ENCODE measurements around the gene PPP1R2B.

The PPP1R2B gene

DNA sequence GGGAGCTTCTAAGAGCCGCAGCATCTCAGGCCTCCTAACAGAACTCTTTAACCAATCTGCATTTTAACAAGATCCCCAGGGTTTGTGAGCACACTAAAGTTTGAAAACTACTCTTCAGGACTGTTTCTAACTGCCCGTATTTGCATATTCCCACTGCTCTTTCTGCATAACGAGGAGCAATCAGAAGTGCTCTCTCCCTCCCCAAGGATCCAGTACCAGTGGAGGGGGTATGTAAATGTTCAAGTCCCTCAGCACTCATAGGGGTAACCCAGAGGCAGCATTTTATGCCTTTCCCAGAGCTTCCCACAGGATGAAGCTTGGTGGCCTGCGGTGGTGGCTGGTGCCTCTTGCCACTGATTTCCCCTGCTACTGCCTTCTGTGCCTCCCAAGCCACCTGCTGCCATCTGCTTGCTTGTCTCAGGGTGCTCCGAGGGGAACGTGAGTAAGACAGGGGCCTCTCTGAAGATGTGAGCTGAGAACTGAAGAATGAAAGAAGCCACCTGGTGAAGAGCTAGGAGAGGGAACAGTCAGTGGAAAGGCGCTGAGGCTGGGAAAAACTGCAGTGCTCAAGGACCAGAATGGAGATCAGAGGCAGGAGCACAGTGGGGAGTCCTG, 30.0 kb upstream of the PPP1R2B start:
- no peak for TF ChIP-seq CTCF (IDR thresholded peaks at IDR 0.05)

DNA sequence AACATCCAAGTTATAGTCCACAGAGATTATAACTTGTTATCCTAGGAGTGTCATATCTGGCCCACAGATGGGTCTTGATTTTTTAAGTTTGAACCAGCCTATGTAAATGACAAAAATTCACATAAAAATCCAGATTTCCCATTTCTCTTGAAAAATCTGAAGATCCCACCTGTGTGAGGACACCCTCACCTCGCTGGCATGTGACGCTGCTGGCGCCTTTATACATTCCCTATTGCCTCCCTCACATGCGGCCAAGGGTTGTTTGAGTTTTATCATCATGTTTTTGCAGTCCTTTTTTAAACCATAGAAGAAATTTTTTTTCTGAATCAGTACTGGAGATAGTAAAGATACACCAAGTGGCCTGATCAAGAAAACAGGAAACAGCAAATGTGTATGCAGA, 25.9 kb upstream of the PPP1R2B start:
- TF ChIP-seq CTCF (IDR thresholded peaks at IDR 0.05): no peak

- TF ChIP-seq CTCF (IDR thresholded peaks at IDR 0.05): peak; percentile 46
Measured at GRCh38 chr5:156824800-156825199, 25.3 kb upstream of the PPP1R2B start.

- TF ChIP-seq CTCF (IDR thresholded peaks at IDR 0.05): no peak
Measured at GRCh38 chr5:156825688-156826087, 24.4 kb upstream of the PPP1R2B start.

- TF ChIP-seq CTCF (IDR thresholded peaks at IDR 0.05): no peak
Measured at GRCh38 chr5:156826150-156826549, 23.9 kb upstream of the PPP1R2B start.

DNA sequence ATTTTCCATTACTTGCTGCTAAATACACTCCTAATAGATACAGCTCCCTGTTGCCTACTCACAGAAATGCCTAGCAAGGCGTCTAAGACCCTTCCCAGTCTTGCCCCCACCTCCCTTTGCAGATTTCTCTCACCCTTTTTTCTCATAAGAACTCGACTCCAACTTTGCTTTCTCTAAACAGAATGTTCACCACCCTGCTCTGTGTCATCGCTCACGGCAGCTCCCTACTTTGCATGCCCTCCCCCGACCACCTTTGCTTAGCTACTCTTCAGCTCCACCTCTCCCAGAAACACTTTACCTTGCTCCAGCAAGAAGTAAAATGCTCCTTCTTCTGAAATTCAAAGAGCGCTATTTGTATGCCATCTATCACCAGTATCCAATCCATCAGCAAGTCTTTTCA, 15.2 kb upstream of the PPP1R2B start:
- no peak for TF ChIP-seq CTCF (IDR thresholded peaks at IDR 0.05)

- TF ChIP-seq CTCF (IDR thresholded peaks at IDR 0.05): no peak; the same call in 1 of the 2 replicates
Measured at GRCh38 chr5:156835905-156836304, 14.2 kb upstream of the PPP1R2B start.

DNA sequence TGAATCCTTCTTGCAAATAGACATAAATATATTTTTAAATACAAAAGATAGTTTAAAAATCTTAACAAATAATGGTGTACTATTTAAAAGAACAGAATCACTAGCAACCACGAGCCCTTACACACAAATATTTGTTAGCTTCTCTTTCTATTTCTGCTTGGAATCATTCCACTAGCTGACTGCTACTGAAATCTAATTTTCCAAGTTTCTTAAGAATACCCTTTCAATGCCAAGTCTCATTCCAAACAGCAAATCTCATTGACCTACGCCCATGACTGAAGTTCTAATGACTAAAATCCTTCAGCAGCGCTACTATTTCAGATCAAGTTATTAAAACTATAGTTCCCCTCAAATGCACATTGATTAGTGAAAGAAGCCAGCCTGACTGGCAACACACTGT, 13.2 kb upstream of the PPP1R2B start:
- no peak for TF ChIP-seq CTCF (IDR thresholded peaks at IDR 0.05)

All from LNCAP (cell line).